NCI-H2029 (cell line): ENCODE data around the gene ARID5B.
"Not testable (repeated sequence)": the region's sequence is repeated elsewhere in the genome, so short reads cannot be mapped to it uniquely, and the experiment has no call there.

Experiments
- DNase-seq: peaks from one replicate; lab custom pipeline; 2025; lab: John Stamatoyannopoulos, UW

The ARID5B gene

DNA sequence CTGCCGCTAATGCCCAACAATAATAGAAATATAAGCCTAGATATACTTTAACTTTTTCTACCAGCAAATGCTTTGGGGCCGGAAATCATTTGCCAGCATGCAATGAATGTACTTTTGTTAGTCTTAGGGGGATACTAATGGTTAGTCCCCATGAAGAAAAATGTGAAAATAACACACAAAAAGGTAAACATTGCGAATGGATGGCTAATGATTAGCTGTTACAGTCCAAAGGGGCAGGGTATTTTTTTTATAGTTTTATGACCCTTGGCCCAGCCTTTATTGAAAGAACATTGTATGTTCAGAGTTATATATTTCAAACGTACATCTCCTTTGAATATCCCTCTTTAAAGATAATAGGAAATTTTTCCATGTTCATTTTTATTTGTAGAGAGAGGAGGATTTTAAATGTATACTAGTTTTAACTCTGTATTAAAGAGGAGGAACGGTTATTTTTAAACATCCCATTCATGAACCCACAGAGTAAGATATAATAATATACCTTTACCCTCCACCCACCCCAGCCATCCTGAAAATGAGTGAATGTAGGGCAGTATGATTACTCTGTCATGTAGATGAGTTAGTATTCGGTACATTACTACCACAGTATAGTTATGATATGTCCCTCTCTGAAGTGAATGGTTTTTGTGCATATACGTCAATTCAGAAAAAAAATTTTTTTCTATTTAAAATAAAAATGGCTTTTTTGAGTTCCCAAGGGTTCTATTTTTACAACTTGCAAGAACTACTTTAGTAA lies 63.6 kb downstream of the ARID5B start:
- no peak for DNase-seq

- no peak for DNase-seq
Observed at GRCh38 chr10:61965703-61966395, 64.3 kb downstream of the ARID5B start.

GRCh38 chr10:61967298-61967697 lies 65.8 kb downstream of the ARID5B start:
- DNase-seq, result no peak

DNA sequence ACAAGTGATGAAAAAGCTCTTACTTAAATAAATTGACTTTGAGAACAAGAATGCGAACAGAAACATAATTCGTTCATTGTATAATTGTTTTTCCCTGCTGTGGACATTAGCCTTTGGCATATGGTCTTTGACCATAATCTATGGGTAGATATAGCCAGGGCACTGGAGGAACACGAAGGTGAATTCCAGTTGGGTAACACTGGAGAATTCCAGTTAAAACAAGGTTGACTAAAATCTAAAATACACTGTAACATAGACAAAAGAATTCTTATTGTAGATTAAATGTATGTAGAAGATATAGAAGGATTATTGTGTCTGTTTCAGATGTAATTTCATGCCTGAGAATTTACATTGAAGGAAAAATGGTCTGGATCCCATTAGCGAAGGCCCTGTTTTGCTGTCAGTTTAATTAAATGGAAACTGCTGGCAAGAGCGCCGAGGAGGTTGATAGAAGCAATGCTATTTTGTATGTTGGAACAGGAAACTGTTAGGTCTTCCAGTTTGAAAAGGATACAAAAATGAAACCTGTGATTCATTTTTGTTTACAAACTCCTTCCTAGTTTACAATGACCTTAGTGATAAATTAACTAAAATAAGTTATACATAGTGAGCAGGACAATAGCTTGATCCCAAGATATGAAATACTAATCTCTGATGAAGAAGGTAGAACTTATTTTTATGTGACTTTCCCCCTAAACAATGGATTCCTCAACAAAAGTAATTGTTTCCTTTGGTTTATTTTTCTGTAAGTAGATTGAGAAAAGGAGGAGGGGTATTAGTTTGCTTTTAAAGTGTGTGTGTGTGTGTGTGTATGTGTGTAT lies 68.9 kb downstream of the ARID5B start:
- no peak for DNase-seq

DNA sequence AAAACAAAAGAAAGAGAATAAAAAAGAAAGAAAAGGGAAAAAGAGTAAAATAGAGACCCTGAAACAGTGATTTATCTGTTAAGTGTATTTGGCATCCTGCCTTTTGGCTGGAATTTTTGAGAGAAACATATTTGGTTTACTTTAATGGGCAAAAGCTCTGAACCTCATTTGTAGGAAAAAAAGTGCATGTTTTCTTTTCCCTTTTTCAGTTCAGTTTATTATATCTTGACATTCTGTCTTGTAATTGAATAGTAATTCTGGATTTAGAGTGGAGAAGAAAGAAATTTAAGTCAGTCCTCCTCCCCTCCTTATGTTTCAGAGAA lies 69.5 kb downstream of the ARID5B start:
- no peak for DNase-seq

DNA sequence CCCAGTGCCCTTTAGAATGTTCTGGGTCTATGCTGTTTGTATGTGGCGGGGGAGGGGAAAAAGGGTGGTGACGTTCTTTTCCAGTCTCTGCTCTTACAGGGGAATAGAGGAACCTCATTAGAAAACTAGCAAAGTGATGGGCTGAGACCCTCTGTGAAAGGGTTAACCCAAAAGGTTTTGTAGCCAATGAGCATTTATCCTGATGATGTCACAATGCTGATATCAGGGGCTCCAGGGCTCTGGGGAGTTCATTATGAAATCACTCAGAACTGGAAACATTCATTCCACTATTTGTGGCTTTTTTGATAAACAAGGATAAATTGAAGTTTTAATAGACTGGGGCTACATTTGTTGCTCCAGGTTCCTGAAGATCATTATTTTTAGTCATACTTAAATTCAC lies 71.7 kb downstream of the ARID5B start:
- no peak for DNase-seq

GRCh38 chr10:61973906-61974305 lies 72.4 kb downstream of the ARID5B start:
- DNase-seq, result no peak

DNA sequence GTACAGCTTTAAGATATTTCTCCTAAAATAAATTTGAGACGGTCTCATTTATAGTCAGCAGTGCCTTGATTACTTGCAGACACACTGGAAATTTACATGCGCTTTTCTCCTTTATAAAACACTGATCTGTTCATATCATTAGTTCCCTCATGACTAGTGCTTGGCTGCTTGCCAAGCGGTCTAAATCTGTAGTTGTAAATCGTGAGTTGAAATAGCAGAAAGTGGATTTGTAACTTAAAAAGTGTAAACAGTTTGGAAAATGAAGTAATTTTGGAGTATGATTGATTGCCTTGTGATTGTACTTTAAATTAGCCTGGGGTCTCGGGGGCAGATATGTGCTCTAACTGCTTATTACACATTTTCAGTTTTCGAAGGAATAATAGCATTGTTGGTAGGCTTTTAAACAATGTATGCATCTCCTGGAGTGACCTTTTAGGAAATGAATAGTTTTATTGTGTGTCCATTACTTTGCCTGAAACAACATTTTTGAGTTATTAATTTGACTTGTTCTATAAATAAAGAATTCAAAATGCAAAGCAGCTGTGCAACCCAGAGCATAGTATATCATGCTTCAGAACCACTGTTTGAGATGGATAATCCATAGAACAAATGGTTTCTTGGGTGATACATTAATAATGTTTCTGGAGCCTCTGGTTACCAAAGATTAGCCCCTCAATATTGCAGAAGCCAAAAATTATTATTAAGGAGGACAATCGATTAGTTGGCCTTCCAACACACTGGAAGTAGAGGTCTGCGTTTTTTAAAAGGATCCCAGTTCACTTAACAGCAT lies 73.3 kb downstream of the ARID5B start:
- DNase-seq, result no peak

- DNase-seq, result no peak
Observed at GRCh38 chr10:61975391-61975932, 74.0 kb downstream of the ARID5B start.

- DNase-seq, result not testable (repeated sequence)
Observed at GRCh38 chr10:61976951-61977721, 75.6 kb downstream of the ARID5B start.

DNA sequence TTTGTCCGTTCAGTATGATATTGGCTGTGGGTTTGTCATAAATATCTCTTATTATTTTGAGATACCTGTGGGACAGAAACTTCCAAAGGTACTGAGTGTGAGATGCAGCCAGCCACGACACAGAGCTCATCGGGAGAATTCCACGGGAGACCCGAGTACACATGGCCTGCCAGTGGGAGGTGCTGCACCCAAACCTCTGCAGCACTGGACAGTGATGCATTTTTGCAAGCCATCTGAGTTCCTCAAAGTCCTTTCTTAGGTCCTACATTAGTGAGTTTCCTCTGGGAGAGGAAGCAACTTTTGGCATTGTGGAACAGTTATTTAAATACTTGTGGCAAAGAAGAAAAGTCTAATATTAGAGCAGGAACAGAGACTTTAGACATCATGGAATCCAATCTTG lies 77.5 kb downstream of the ARID5B start:
- DNase-seq, result no peak

DNA sequence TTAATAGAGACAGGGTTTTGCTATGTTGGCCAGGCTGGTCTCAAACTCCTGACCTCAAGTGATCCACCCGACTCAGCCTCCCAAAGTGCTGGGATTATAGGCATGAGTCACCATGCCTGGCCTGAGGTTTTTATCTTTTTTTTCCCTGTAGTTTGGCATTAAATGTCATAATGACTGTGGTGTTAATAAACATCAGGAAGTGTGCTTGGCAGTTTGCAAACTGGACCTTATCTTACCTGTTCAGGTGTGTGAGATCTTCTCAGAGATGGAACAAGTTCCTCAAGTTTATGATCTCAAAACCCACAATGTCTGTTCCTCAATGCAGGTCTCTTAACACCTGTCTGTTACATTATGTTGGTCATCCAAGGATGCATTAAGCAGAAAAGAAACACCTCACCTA lies 80.0 kb downstream of the ARID5B start:
- no peak for DNase-seq

DNA sequence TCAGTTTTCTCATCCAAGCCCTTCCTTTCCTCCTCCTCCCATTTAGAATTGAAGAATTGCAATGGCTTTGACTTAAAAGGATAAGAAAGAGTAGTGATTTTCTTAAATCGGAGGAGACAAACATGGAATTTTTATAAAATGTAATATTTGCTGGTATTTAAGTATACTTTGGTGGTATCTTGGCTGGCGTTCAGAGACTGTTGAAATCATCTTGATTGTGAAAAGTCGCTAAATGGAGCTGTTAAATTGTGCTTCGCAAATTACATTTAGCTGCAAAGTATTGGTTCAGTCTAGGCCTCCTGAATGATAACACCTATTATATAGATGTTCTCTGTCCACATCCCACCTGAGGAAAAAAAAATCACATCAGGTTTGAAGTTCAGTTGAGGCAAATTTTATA lies 81.8 kb downstream of the ARID5B start:
- no peak for DNase-seq

GRCh38 chr10:61984803-61985418 lies 83.4 kb downstream of the ARID5B start:
- no peak for DNase-seq

- DNase-seq, result no peak
Observed at GRCh38 chr10:61985715-61986114, 84.2 kb downstream of the ARID5B start.

DNA sequence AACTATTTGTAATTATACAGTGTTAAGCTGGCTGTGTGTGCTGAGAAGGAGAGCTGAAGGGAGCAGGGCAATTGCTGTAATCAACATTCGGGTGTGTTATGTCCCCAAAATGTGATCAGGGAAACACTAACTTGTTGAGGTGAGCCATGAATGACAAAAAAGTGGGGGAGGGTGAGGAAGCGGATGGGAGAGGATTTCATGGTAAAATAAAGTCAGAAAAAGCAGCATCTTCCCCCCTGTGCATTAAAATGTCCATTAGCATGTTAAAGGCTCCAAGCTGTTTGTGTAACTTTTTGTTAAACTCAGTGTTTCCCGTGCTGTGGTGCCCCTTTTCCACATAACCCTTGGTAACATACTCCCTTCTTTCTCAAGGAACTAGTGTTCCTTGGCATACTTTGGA lies 84.9 kb downstream of the ARID5B start:
- no peak for DNase-seq

DNA sequence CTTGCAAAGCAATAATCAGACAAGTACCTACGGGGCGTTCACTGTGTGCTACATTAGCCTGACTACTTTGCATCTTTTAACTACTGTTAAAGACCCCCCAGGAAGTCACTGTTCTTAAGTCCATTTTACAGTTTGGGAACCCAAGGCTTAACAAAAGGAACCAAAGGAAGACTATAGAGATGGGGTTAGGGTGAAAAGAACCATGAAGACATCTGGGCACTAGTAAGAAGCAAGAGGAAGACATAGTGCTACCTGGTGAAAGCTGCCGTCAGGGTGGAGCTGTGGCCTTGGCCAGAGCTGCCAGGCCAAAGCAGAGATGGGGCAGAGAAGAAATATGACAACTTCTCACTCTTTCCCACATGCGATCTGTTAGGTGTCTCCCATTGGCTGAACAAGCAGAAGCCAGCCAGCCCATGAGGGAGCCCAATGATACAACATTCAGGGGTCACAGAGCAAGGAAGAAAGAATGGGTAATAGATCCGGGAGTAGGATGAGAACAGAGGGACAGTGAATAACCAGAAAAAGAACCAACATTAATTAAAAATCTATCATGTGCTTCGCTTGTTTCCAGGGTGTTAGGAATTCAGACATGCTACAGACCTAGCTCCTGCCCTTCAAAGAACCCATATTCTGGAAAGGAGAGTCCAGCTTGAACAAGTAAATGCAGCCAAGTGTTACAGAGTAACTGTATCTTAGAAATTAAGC lies 85.4 kb downstream of the ARID5B start:
- DNase-seq, result no peak

GRCh38 chr10:61987537-61987936 lies 86.0 kb downstream of the ARID5B start:
- no peak for DNase-seq

- DNase-seq, result no peak
Observed at GRCh38 chr10:61987951-61988379, 86.5 kb downstream of the ARID5B start.
